ENCODE data around the gene TAF4. TPM values are rescaled to one million over a fixed set of nuclear protein-coding genes. Genes with fewer than 3 reads are reported as not detected.

Gene TAF4
- total and polyA plus RNA-seq, 4 experiments from 2014 or later: 0.54 to 33.1 (median 17.5) TPM

- Histone ChIP-seq H3K27ac (ENCODE audit: low read depth, low read length) (no peak overlapping the region), H3K4me1 (ENCODE audit: insufficient read depth, low read length) (no peaks in the 10 kb centered on the region), H3K4me3 (ENCODE audit: low read length in 2 of 2) (no peak overlapping the region), H3K9me3 (ENCODE audit: control insufficient read depth in 1 of 2, low read length in 2 of 2) (no peaks in the 10 kb centered on the region), H3K27me3 (ENCODE audit: insufficient read depth, low read length) (no peaks in the 10 kb centered on the region), H3K36me3 (ENCODE audit: insufficient read depth, low read length) (peaks cover 29% of the 10 kb centered on the region)
- ChIA-PET POLR2A (ENCODE audit: partially characterized antibody) (no interaction called here), CTCF (ENCODE audit: partially characterized antibody) (no interaction called here)
- Mint-ChIP-seq H3K36me3 (peaks cover 86 to 91% of the 10 kb centered on the region in 2 donors), H3K27me3 (no peaks in the 10 kb centered on the region), H3K4me3 (no peak overlapping the region), H3K4me1 (peaks cover 0 to 2% (median under 1%) of the 10 kb centered on the region in 4 donors), H3K9me3 (peaks cover 0 to 26% (median 18%) of the 10 kb centered on the region in 8 donors), H3K27ac (no peak overlapping the region)
- DNase-seq: no peak
- intact Hi-C loops (cut with micrococcal nuclease): no loop called here
Measured at GRCh38 chr20:61993058-61993457, 72.6 kb downstream of the TAF4 start.

GRCh38 chr20:61991476-61991875, 74.2 kb downstream of the TAF4 start:
- H3K36me3 ChIP-seq (ENCODE audit: insufficient read depth, low read length): peaks cover 34% of the 10 kb centered on the region
- Mint-ChIP-seq H3K4me3 (no peak overlapping the region), H3K4me1 (peaks cover 0 to 6% (median 2%) of the 10 kb centered on the region in 4 donors), H3K36me3 (peaks cover 85 to 93% of the 10 kb centered on the region in 2 donors), H3K9me3 (peaks cover 0 to 28% (median 17%) of the 10 kb centered on the region in 8 donors), H3K27ac (peak overlapping the region in 1 of 7 donors; percentile 60), H3K27me3 (no peaks in the 10 kb centered on the region)
- H3K9me3 ChIP-seq (ENCODE audit: control insufficient read depth in 1 of 2, low read length in 2 of 2): no peaks in the 10 kb centered on the region
- POLR2A ChIA-PET (ENCODE audit: partially characterized antibody): no interaction called here
- CTCF ChIA-PET (ENCODE audit: partially characterized antibody): no interaction called here
- no peak for DNase-seq
- no peak overlapping the region for H3K4me3 ChIP-seq (ENCODE audit: low read length in 2 of 2)
- H3K27me3 ChIP-seq (ENCODE audit: insufficient read depth, low read length): no peaks in the 10 kb centered on the region
- intact Hi-C loops (cut with micrococcal nuclease): no loop called here
- no peak overlapping the region for H3K27ac ChIP-seq (ENCODE audit: low read depth, low read length)
- peaks cover 6% of the 10 kb centered on the region for H3K4me1 ChIP-seq (ENCODE audit: insufficient read depth, low read length)

- ChIA-PET CTCF (ENCODE audit: partially characterized antibody) (no interaction called here), POLR2A (ENCODE audit: partially characterized antibody) (no interaction called here)
- Mint-ChIP-seq H3K9me3 (peaks cover 0 to 31% (median 19%) of the 10 kb centered on the region in 8 donors), H3K27me3 (no peaks in the 10 kb centered on the region), H3K27ac (no peak overlapping the region), H3K36me3 (peaks cover 82 to 87% of the 10 kb centered on the region in 2 donors), H3K4me3 (no peak overlapping the region), H3K4me1 (peaks cover 0 to 6% (median 2%) of the 10 kb centered on the region in 4 donors)
- Histone ChIP-seq H3K36me3 (ENCODE audit: insufficient read depth, low read length) (peaks cover 34% of the 10 kb centered on the region), H3K4me1 (ENCODE audit: insufficient read depth, low read length) (peaks cover 8% of the 10 kb centered on the region), H3K4me3 (ENCODE audit: low read length in 2 of 2) (no peak overlapping the region), H3K27ac (ENCODE audit: low read depth, low read length) (no peak overlapping the region), H3K9me3 (ENCODE audit: control insufficient read depth in 1 of 2, low read length in 2 of 2) (no peaks in the 10 kb centered on the region), H3K27me3 (ENCODE audit: insufficient read depth, low read length) (no peaks in the 10 kb centered on the region)
- no peak for DNase-seq
- intact Hi-C loops (cut with micrococcal nuclease): no loop called here
Measured at GRCh38 chr20:61990484-61990883, 75.2 kb downstream of the TAF4 start.

- Histone ChIP-seq H3K4me3 (ENCODE audit: low read length in 2 of 2) (no peak overlapping the region), H3K27ac (ENCODE audit: low read depth, low read length) (no peak overlapping the region), H3K9me3 (ENCODE audit: control insufficient read depth in 1 of 2, low read length in 2 of 2) (no peaks in the 10 kb centered on the region), H3K27me3 (ENCODE audit: insufficient read depth, low read length) (no peaks in the 10 kb centered on the region), H3K36me3 (ENCODE audit: insufficient read depth, low read length) (peaks cover 28% of the 10 kb centered on the region), H3K4me1 (ENCODE audit: insufficient read depth, low read length) (peaks cover 8% of the 10 kb centered on the region)
- H3K27me3 Mint-ChIP-seq: no peaks in the 10 kb centered on the region
- H3K4me1 Mint-ChIP-seq: peaks cover 0 to 6% (median 2%) of the 10 kb centered on the region in 4 donors
- peak overlapping the region in 1 of 7 donors; percentile 37 for H3K27ac Mint-ChIP-seq
- intact Hi-C loops (cut with micrococcal nuclease): no loop called here
- peaks cover 75 to 81% of the 10 kb centered on the region in 2 donors for H3K36me3 Mint-ChIP-seq
- POLR2A ChIA-PET (ENCODE audit: partially characterized antibody): no interaction called here
- peak overlapping the region in 1 of 8 donors; percentile 26 for H3K4me3 Mint-ChIP-seq
- peaks cover 0 to 33% (median 19%) of the 10 kb centered on the region in 8 donors for H3K9me3 Mint-ChIP-seq
- CTCF ChIA-PET (ENCODE audit: partially characterized antibody): no interaction called here
- no peak for DNase-seq
Measured at GRCh38 chr20:61989741-61990140, 75.9 kb downstream of the TAF4 start.

GRCh38 chr20:61988665-61989064, 77.0 kb downstream of the TAF4 start:
- Mint-ChIP-seq H3K9me3 (peaks cover 0 to 38% (median 21%) of the 10 kb centered on the region in 8 donors), H3K36me3 (peaks cover 71 to 77% of the 10 kb centered on the region in 2 donors), H3K27ac (no peak overlapping the region), H3K27me3 (no peaks in the 10 kb centered on the region), H3K4me1 (peaks cover 3 to 14% (median 8%) of the 10 kb centered on the region in 4 donors), H3K4me3 (no peak overlapping the region)
- intact Hi-C loops (cut with micrococcal nuclease): no loop called here
- Histone ChIP-seq H3K27me3 (ENCODE audit: insufficient read depth, low read length) (no peaks in the 10 kb centered on the region), H3K27ac (ENCODE audit: low read depth, low read length) (no peak overlapping the region), H3K4me3 (ENCODE audit: low read length in 2 of 2) (no peak overlapping the region), H3K9me3 (ENCODE audit: control insufficient read depth in 1 of 2, low read length in 2 of 2) (no peaks in the 10 kb centered on the region), H3K4me1 (ENCODE audit: insufficient read depth, low read length) (peaks cover 8% of the 10 kb centered on the region), H3K36me3 (ENCODE audit: insufficient read depth, low read length) (peaks cover 20% of the 10 kb centered on the region)
- POLR2A ChIA-PET (ENCODE audit: partially characterized antibody): no interaction called here
- DNase-seq: no peak
- CTCF ChIA-PET (ENCODE audit: partially characterized antibody): no interaction called here

- peaks cover 53 to 72% of the 10 kb centered on the region in 2 donors for H3K36me3 Mint-ChIP-seq
- Histone ChIP-seq H3K36me3 (ENCODE audit: insufficient read depth, low read length) (peaks cover 8% of the 10 kb centered on the region), H3K4me3 (ENCODE audit: low read length in 2 of 2) (no peak overlapping the region), H3K4me1 (ENCODE audit: insufficient read depth, low read length) (peaks cover 8% of the 10 kb centered on the region), H3K9me3 (ENCODE audit: control insufficient read depth in 1 of 2, low read length in 2 of 2) (peaks cover 0 to 4% of the 10 kb centered on the region in 2 donors), H3K27me3 (ENCODE audit: insufficient read depth, low read length) (no peaks in the 10 kb centered on the region), H3K27ac (ENCODE audit: low read depth, low read length) (no peak overlapping the region)
- no peak for DNase-seq
- peak overlapping the region in 1 of 8 donors; percentile 29 for H3K4me3 Mint-ChIP-seq
- H3K27me3 Mint-ChIP-seq: no peaks in the 10 kb centered on the region
- H3K9me3 Mint-ChIP-seq: peaks cover 0 to 37% (median 14%) of the 10 kb centered on the region in 8 donors
- no peak overlapping the region for H3K27ac Mint-ChIP-seq
- ChIA-PET CTCF (ENCODE audit: partially characterized antibody) (interaction anchor here (0.9 kb wide), 1 partner anchor 24 kb away, joined by 3 read pairs; no protein-coding TSS in a partner anchor), POLR2A (ENCODE audit: partially characterized antibody) (no interaction called here)
- intact Hi-C loops (cut with micrococcal nuclease): no loop called here
- peaks cover 3 to 28% (median 15%) of the 10 kb centered on the region in 4 donors for H3K4me1 Mint-ChIP-seq
Measured at GRCh38 chr20:61986762-61987321, 78.8 kb downstream of the TAF4 start.

- H3K27ac Mint-ChIP-seq: no peak overlapping the region
Measured at GRCh38 chr20:61985096-61985495, 80.6 kb downstream of the TAF4 start.

More at GRCh38 chr20:61985096-61985495, 80.6 kb downstream of the TAF4 start:
- Mint-ChIP-seq H3K36me3 (peaks cover 43 to 63% of the 10 kb centered on the region in 2 donors), H3K27me3 (no peaks in the 10 kb centered on the region), H3K9me3 (peaks cover 0 to 26% (median 10%) of the 10 kb centered on the region in 8 donors), H3K4me1 (peaks cover 9 to 43% (median 19%) of the 10 kb centered on the region in 4 donors), H3K4me3 (no peak overlapping the region)
- Histone ChIP-seq H3K27ac (ENCODE audit: low read depth, low read length) (no peak overlapping the region), H3K36me3 (ENCODE audit: insufficient read depth, low read length) (peaks cover 5% of the 10 kb centered on the region), H3K27me3 (ENCODE audit: insufficient read depth, low read length) (no peaks in the 10 kb centered on the region), H3K4me1 (ENCODE audit: insufficient read depth, low read length) (peaks cover 8% of the 10 kb centered on the region), H3K9me3 (ENCODE audit: control insufficient read depth in 1 of 2, low read length in 2 of 2) (peaks cover 0 to 4% of the 10 kb centered on the region in 2 donors), H3K4me3 (ENCODE audit: low read length in 2 of 2) (no peak overlapping the region)
- no peak for DNase-seq
- POLR2A ChIA-PET (ENCODE audit: partially characterized antibody): no interaction called here
- CTCF ChIA-PET (ENCODE audit: partially characterized antibody): no interaction called here
- intact Hi-C loops (cut with micrococcal nuclease): no loop called here
